GM19467 (cell line): Measurements from ENCODE around the gene TENM4.
"Not testable (repeated sequence)": the region's sequence is repeated elsewhere in the genome, so short reads cannot be mapped to it uniquely, and the experiment has no call there.

Experiments
- ATAC-seq: cut with Tn5 transposase; IDR thresholded peaks from one replicate; pipeline ENCODE4 v1.9.1; 2021; ENCODE audit warnings: mild to moderate bottlenecking, moderate library complexity; ENCODE audit not compliant: unreplicated experiment

TENM4 gene

GRCh38 chr11:78925387-78925786, 515.4 kb downstream of the TENM4 start:
- ATAC-seq = no peak

GRCh38 chr11:78922859-78923625, 517.8 kb downstream of the TENM4 start:
- ATAC-seq = no peak

- ATAC-seq = no peak
Observed at GRCh38 chr11:78921509-78921908, 519.3 kb downstream of the TENM4 start.

- no peak for ATAC-seq
Observed at GRCh38 chr11:78920329-78920728, 520.5 kb downstream of the TENM4 start.

GRCh38 chr11:78916759-78917158, 524.1 kb downstream of the TENM4 start:
- ATAC-seq = no peak

GRCh38 chr11:78914503-78914902, 526.3 kb downstream of the TENM4 start:
- no peak for ATAC-seq

- no peak for ATAC-seq
Observed at GRCh38 chr11:78912778-78913177, 528.1 kb downstream of the TENM4 start.

GRCh38 chr11:78910322-78910721, 530.5 kb downstream of the TENM4 start:
- ATAC-seq = no peak

- no peak for ATAC-seq
Observed at GRCh38 chr11:78909386-78909785, 531.4 kb downstream of the TENM4 start.

- no peak for ATAC-seq
Observed at GRCh38 chr11:78907636-78908035, 533.2 kb downstream of the TENM4 start.

GRCh38 chr11:78906566-78906965, 534.3 kb downstream of the TENM4 start:
- ATAC-seq = no peak

GRCh38 chr11:78905756-78906155, 535.1 kb downstream of the TENM4 start:
- no peak for ATAC-seq

- no peak for ATAC-seq
Observed at GRCh38 chr11:78902771-78903507, 537.9 kb downstream of the TENM4 start.

- ATAC-seq = no peak
Observed at GRCh38 chr11:78901831-78902230, 539.0 kb downstream of the TENM4 start.

- no peak for ATAC-seq
Observed at GRCh38 chr11:78898266-78898775, 542.5 kb downstream of the TENM4 start.

GRCh38 chr11:78893996-78894395, 546.8 kb downstream of the TENM4 start:
- no peak for ATAC-seq

- ATAC-seq = no peak
Observed at GRCh38 chr11:78889698-78890097, 551.1 kb downstream of the TENM4 start.

- ATAC-seq = no peak
Observed at GRCh38 chr11:78886616-78887015, 554.2 kb downstream of the TENM4 start.

GRCh38 chr11:78884761-78885160, 556.1 kb downstream of the TENM4 start:
- no peak for ATAC-seq

GRCh38 chr11:78883506-78883905, 557.3 kb downstream of the TENM4 start:
- ATAC-seq = no peak

- ATAC-seq = not testable (repeated sequence)
Observed at GRCh38 chr11:78879094-78879980, 561.5 kb downstream of the TENM4 start.
